Thoracic aorta (tissue), 2 donors: ENCODE measurements around the gene GATA6. TPM values are rescaled to one million over a fixed set of nuclear protein-coding genes. Genes with fewer than 3 reads are reported as not detected.

ENCODE experiments used
- ATAC-seq: fragments of 150-250 bp; one replicate; pipeline ENCODE4 v1.8.0; 2017; ENCODE audit warnings: low read depth; ENCODE audit not compliant: insufficient number of reproducible peaks, low FRiP score
- DNase-seq: peaks from one replicate; pipeline ENCODE4 v3.0.0-alpha.2; 2020; ENCODE audit warnings: low spot score
- H3K27ac ChIP-seq, 2 donors: fragments of 200-600 bp; sonication (generic); 1 replicate in 1 of 2; 2 replicates in 1 of 2; pipeline ENCODE4 v1.5.1; 2016; ENCODE audit warnings: mild to moderate bottlenecking in 2 of 2, moderate library complexity in 2 of 2
- H3K27me3 ChIP-seq: fragments of 200-600 bp; sonication (generic); replicated peaks from 2 replicates; pipeline ENCODE4 v1.6.0; 2016; ENCODE audit warnings: mild to moderate bottlenecking; ENCODE audit not compliant: insufficient read depth
- H3K36me3 ChIP-seq: fragments of 200-600 bp; sonication (generic); one replicate; pipeline ENCODE4 v1.5.1; 2016
- H3K4me1 ChIP-seq, 2 donors: fragments of 200-600 bp; sonication (generic); 1 replicate in 1 of 2; 2 replicates in 1 of 2; pipeline versions ENCODE4 v1.5.1 to v1.6.0; 2016; ENCODE audit warnings: low read depth in 2 of 2, mild to moderate bottlenecking in 1 of 2; ENCODE audit not compliant: control insufficient read depth in 1 of 2
- H3K4me3 ChIP-seq: fragments of 200-600 bp; sonication (generic); 2 replicates; pipeline ENCODE4 v1.5.1; 2016; ENCODE audit warnings: mild to moderate bottlenecking
- H3K9me3 ChIP-seq: fragments of 200-600 bp; sonication (generic); 2 replicates; pipeline ENCODE4 v1.5.1; 2016
- total RNA-seq, 2 donors: library from RNA; depleted of rRNA; stranded (reverse); fragments of >200 nt; gene quantifications; one replicate each; pipeline versions ENCODE4 v1.1.0 to v1.2.3, GENCODE V29; 2016
- TF ChIP-seq, protein P1 (sequence below): fragments of 200-600 bp; sonication (generic); IDR thresholded peaks from one replicate; pipeline ENCODE4 v1.5.1; 2019; ENCODE audit warnings: antibody characterized with exemption

GATA6 gene
- total RNA-seq, 2 donors from 2014 or later = 92.7 to 92.8 TPM

DNA sequence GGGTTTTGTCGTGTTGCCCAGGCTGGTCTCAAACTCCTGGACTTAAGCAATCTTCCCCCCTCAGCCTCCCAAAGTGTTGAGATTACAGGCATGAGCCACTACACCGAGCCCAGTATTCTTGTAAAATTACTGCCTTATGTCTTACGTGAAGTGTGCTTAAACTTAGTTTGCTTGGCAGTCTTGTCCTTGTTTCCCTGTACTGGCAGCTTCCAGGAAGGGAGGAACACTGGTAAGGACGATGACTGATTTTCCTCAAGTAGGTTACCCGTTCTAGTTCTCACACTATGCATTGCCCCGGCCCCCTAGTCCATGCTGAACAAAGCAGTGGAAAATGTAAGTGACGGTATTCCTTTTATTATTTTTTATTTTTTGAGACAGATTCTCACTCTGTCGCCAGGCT is 19.7 kb upstream of the GATA6 start:
- Histone ChIP-seq H3K4me3 (no peak overlapping the region), H3K27ac (no peak overlapping the region), H3K36me3 (no peaks in the 10 kb centered on the region), H3K27me3 (no peaks in the 10 kb centered on the region), H3K9me3 (no peaks in the 10 kb centered on the region), H3K4me1 (no peaks in the 10 kb centered on the region)
- ATAC-seq (no peak), DNase-seq (no peak)
- TF ChIP-seq, protein P1, sequence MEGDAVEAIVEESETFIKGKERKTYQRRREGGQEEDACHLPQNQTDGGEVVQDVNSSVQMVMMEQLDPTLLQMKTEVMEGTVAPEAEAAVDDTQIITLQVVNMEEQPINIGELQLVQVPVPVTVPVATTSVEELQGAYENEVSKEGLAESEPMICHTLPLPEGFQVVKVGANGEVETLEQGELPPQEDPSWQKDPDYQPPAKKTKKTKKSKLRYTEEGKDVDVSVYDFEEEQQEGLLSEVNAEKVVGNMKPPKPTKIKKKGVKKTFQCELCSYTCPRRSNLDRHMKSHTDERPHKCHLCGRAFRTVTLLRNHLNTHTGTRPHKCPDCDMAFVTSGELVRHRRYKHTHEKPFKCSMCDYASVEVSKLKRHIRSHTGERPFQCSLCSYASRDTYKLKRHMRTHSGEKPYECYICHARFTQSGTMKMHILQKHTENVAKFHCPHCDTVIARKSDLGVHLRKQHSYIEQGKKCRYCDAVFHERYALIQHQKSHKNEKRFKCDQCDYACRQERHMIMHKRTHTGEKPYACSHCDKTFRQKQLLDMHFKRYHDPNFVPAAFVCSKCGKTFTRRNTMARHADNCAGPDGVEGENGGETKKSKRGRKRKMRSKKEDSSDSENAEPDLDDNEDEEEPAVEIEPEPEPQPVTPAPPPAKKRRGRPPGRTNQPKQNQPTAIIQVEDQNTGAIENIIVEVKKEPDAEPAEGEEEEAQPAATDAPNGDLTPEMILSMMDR = no peak

DNA sequence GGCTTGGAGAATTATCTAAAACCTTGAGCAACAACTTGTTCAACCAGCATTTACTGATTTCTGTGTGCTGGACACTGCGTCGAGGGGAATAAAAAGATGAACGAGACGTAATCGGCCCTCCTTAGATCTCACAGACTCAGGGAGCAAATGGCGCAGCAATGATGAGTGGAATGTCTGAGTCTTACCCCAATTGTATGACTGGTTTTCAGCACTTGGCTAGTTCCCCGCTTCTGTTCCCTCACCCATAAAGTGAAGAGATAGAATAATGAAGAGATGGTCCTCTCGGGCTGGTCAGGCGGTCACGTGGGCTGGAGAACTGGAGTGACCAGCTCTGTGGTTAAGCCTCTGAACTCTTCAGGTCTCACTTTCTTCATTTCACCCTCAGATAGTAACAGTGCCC is 17.3 kb upstream of the GATA6 start:
- Histone ChIP-seq H3K4me3 (no peak overlapping the region), H3K4me1 (no peaks in the 10 kb centered on the region), H3K27ac (no peak overlapping the region), H3K27me3 (no peaks in the 10 kb centered on the region), H3K36me3 (no peaks in the 10 kb centered on the region), H3K9me3 (no peaks in the 10 kb centered on the region)
- TF ChIP-seq, protein P1 = no peak
- DNase-seq (no peak), ATAC-seq (no peak)

DNA sequence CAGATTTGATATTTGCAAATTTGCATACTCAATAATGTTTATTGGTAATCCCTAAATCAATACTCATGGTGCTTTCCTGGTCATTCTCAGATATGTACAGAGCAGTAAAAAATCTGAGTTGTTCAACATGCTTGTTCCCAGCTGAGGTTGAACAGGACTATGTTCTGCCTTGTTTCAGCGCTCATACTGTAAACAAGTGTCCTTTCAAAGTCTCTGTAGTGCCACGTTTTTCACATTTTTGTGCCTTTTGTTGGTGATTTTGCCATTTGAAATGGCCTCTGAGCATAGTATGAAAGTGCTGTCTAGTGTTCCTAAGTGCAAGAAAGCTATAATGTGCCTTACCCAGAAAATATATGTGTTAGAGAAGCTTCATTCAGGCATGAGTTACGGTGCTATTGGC is 16.0 kb upstream of the GATA6 start:
- Histone ChIP-seq H3K36me3 (no peaks in the 10 kb centered on the region), H3K27ac (no peak overlapping the region), H3K4me3 (no peak overlapping the region), H3K9me3 (no peaks in the 10 kb centered on the region), H3K27me3 (no peaks in the 10 kb centered on the region), H3K4me1 (no peaks in the 10 kb centered on the region)
- TF ChIP-seq, protein P1 = no peak
- DNase-seq = no peak
- no peak for ATAC-seq

DNA sequence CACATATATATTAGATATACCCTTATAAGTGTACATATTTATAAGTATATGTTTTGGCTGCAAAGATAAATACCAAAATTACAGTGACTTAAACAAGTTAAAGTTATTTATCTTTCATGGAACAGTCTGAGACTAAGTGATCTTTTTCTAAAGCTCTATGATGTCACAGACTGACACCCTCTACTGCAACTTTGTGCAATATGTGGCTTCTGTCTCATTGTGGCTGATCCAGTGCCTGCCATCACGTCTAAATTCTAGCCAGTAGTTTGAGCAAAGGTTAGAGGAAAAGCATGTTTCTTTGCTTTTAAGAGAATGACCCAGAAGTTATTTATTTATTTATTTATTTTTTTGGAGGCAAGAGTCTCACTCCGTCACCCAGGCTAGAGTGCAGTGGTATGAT is 13.8 kb upstream of the GATA6 start:
- no peak overlapping the region for H3K27ac ChIP-seq
- H3K36me3 ChIP-seq = no peaks in the 10 kb centered on the region
- ATAC-seq = no peak
- DNase-seq = no peak
- no peaks in the 10 kb centered on the region for H3K4me1 ChIP-seq
- H3K27me3 ChIP-seq = no peaks in the 10 kb centered on the region
- no peaks in the 10 kb centered on the region for H3K9me3 ChIP-seq
- TF ChIP-seq, protein P1 = no peak
- H3K4me3 ChIP-seq = no peak overlapping the region

DNA sequence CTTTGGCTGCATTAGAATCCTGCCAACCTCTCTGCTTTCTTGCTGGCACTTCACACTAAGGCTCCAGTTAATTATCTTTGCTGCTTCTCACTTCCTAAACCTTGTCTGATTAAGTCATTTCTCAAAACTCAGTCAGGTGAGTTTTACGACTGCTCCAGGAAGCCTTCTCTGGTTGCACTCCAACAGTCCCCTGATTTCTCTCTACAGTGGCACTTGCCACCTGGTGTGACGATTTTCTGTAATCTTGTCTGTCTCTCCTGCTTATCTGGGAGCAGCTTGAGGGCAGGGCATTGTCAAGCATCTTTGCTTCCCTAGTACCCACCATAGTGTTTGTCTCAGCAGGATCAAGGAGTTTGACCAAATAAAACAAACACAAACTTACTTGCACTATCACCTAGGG is 10.4 kb upstream of the GATA6 start:
- Histone ChIP-seq H3K4me1 (peaks cover 2 to 14% of the 10 kb centered on the region in 2 donors), H3K27me3 (no peaks in the 10 kb centered on the region), H3K4me3 (no peak overlapping the region), H3K9me3 (no peaks in the 10 kb centered on the region), H3K36me3 (no peaks in the 10 kb centered on the region), H3K27ac (no peak overlapping the region)
- TF ChIP-seq, protein P1 = no peak
- ATAC-seq (no peak), DNase-seq (no peak)
